Adipose tissue (tissue), 3 donors: Measurements from ENCODE around the gene EPS15. TPM values are rescaled to one million over a fixed set of nuclear protein-coding genes. Genes with fewer than 3 reads are reported as not detected.
A peak's percentile ranks its signal among the peaks of the same experiment; 100 is the strongest.
"Not testable (repeated sequence)": the region's sequence is repeated elsewhere in the genome, so short reads cannot be mapped to it uniquely, and the experiment has no call there.

Experiments
- H3K27ac ChIP-seq: one replicate; pipeline ENCODE4 v1.5.1; 2013; ENCODE audit warnings: low read depth, low read length
- WGBS, 3 donors: extraction: QIAGEN DNeasy Blood & Tissue Kit; methylation state at CpG; one replicate each; pipeline ENCODE4 v1.1.7; 2013; 5-methylcytosine and 5-hydroxymethylcytosine counted together
- polyA plus RNA-seq, 3 donors: library from polyadenylated mRNA; stranded (reverse); fragments of 200-250 nt; gene quantifications; one replicate each; pipeline ENCODE4 v1.2.3, GENCODE V29; 2013
- donor health status: healthy with polysubstance abuse.
- donor health status: Bipolar disorder and iron deficiency.
- donor health status: healthy.

EPS15 gene
- 10 to 100 TPM in 2 of 3 donors, 1 to 10 TPM in 1; 7.9 to 38.2 (median 16.1) TPM for polyA plus RNA-seq

GRCh38 chr1:51519048-51519864 lies at the start of gene EPS15:
EPS15 (minus strand) TSS chr1:51519266; CDS start chr1:51519231, 35 bp downstream.
- 1 to 2% (median 2%) methylated on average over 26 to 55 of the region's 56 CpGs for WGBS, 3 donors
- H3K27ac ChIP-seq = peak within 1 kb of the TSS; percentile 64

- 85 to 93% (median 90%) methylated on average over 7 of the region's 7 CpGs for WGBS, 3 donors
- no peak overlapping the region for H3K27ac ChIP-seq
Measured at GRCh38 chr1:51568231-51568935, 49.3 kb upstream of the EPS15 start.

DNA sequence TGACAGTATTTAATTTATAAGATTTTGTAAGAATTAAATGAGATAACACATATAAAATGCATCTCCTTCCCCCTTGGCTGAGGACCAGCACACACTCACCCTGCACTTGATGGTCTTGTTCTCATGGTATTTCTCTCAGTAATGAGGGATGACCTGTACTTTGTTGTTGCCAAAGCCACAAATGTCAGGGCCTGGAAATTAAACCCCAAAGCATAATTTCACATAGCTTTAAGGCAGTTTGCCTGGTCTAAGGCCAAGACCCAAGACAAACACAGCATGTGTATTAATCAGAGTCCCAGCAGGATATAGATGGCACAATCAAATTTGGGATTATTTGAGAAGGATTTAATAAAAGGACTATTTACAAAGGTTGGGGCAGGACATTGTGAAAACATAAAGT lies 48.6 kb upstream of the EPS15 start:
- no peak overlapping the region for H3K27ac ChIP-seq

- H3K27ac ChIP-seq = no peak overlapping the region
Measured at GRCh38 chr1:51566260-51566659, 47.2 kb upstream of the EPS15 start.

DNA sequence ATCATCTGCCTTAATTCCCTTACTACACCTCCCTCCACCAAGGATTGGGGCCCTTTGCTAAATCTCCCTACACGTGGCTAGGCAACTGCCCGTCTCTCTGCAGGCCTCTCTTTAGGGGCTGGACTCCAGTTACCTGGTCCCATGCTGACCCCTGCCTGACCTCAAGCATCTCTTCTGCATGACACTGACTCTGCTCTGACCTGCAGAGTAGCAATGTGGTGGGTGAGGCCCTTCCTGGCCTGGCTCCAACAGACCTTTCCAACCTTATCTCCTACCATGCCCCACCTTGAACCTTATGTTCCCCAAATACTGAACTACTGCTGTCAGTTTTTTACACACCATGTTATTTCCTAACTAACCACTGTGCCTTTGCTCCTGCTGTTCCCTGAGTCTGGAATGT lies 45.9 kb upstream of the EPS15 start:
- WGBS, 3 donors = 89 to 94% (median 91%) methylated on average over 2 of the region's 2 CpGs
- no peak overlapping the region for H3K27ac ChIP-seq

More at GRCh38 chr1:51566260-51566659, 47.2 kb upstream of the EPS15 start:
- 84 to 94% (median 89%) methylated on average over 3 of the region's 3 CpGs for WGBS, 3 donors

GRCh38 chr1:51564124-51564523 lies 45.1 kb upstream of the EPS15 start:
- no peak overlapping the region for H3K27ac ChIP-seq

GRCh38 chr1:51561702-51562101 lies 42.6 kb upstream of the EPS15 start:
- 89 to 97% (median 93%) methylated on average over 1 of the region's 1 CpG for WGBS, 3 donors
- no peak overlapping the region for H3K27ac ChIP-seq

GRCh38 chr1:51560895-51561294 lies 41.8 kb upstream of the EPS15 start:
- WGBS, 3 donors = 86 to 88% (median 87%) methylated on average over 8 of the region's 8 CpGs
- H3K27ac ChIP-seq = not testable (repeated sequence)

DNA sequence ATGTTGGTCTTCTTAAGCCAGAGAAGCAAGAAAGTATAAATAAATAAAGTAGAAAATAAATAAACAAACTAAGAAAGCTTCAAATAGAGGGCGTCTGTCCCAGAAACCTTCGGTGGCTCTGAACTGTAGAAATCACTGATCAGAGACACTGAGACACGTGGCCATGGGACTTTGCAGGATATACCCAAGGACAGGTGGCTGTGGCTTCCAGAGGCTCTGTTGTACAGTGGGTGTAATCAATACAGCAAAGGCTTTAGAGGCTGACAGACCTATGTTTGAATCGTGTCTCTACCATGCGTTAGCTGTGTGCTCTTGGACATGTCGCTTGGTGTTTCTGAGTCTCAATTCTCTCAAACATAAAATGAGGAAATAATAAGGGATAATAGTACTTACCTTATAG lies 41.0 kb upstream of the EPS15 start:
- WGBS, 3 donors = 78 to 87% (median 86%) methylated on average over 6 of the region's 6 CpGs
- no peak overlapping the region for H3K27ac ChIP-seq

DNA sequence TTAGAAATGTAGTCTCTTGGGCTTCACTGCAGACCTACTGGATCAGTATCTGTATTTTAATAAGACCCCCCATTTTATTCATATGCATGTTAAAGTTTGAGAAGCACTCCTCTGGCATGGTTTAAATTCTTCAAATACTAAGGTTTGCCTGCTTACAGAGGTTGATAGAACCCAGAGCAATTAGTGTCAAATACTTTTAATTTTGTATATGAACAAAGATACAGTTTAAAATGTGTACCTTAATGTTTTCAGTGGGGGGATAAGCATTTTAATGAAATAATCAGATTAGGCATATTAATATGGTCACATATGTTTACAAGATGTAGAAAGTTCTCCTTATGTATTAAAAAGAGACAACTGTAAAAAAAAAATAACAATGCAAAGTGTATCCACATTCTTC lies 40.4 kb upstream of the EPS15 start:
- no peak overlapping the region for H3K27ac ChIP-seq

GRCh38 chr1:51559064-51559500 lies 40.0 kb upstream of the EPS15 start:
- 63 to 74% (median 64%) methylated on average over 3 of the region's 3 CpGs for WGBS, 3 donors
- no peak overlapping the region for H3K27ac ChIP-seq

GRCh38 chr1:51558375-51558924 lies 39.4 kb upstream of the EPS15 start:
- H3K27ac ChIP-seq = no peak overlapping the region
- WGBS, 3 donors = 85 to 88% (median 87%) methylated on average over 5 of the region's 5 CpGs

DNA sequence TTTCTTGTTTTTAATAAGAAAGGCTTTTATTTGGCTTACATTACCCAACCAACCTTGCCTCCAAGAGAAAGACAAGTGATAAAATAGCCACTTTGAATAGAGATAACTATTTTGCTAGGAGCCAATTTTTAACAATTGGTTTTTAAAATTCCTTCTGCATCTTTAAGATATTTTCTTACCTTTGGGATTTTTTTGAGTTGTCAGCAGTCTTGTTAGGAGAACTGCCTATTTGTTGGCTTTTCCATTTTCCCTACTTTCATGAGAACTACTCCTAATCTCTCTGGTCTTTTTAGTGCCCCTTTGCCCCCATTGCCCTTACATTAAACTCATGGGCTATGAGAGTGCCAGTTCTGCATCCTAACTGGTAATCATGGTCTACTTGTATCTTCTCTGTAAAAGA lies 38.1 kb upstream of the EPS15 start:
- H3K27ac ChIP-seq = no peak overlapping the region

GRCh38 chr1:51555866-51556619 lies 37.0 kb upstream of the EPS15 start:
- 93 to 94% (median 94%) methylated on average over 4 of the region's 4 CpGs for WGBS, 3 donors
- no peak overlapping the region for H3K27ac ChIP-seq

GRCh38 chr1:51553911-51554310 lies 34.8 kb upstream of the EPS15 start:
- no peak overlapping the region for H3K27ac ChIP-seq
- 81 to 91% (median 85%) methylated on average over 3 of the region's 3 CpGs for WGBS, 3 donors

DNA sequence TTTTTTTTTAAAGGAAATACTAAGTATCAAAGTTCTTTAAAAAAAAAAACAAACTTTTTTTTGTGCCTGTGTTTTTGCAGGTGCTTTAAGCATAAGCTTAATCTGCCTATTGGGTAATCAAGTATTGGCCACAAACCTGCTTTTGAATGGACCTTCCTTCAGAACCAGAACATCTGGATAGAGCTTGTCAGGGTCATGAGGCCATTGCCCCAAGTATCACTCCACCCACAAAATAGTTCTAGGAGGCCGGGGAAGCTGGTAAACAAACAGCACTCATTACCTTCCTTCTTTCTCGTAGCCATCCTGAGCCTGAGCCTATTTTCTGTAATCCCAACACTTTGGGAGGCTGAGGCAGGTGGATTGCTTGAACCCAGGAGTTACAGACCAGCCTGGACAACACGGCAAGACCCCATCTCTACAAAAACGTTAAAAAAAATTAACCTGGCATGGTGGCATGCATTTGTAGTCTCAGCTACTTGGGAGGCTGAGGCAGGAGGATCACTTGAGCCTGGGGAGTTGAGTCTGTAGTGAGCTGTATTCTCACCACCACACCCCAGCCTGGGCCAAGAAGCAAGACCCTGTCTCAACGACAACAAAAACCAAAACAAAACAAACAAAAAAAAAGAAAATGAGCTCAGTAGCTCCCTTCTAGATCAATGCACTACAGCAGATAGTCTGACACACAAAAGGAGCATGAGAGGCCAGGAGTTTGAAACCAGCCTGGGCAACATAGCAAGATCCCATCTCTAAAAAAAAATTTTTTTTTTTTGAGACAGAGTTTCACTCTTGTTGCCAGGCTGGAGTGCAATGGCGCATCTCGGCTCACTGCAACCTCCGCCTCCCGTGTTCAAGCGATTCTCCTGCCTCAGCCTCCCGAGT lies 34.1 kb upstream of the EPS15 start:
- no peak overlapping the region for H3K27ac ChIP-seq
- WGBS, 3 donors = 92 to 94% (median 94%) methylated on average over 11 of the region's 11 CpGs

DNA sequence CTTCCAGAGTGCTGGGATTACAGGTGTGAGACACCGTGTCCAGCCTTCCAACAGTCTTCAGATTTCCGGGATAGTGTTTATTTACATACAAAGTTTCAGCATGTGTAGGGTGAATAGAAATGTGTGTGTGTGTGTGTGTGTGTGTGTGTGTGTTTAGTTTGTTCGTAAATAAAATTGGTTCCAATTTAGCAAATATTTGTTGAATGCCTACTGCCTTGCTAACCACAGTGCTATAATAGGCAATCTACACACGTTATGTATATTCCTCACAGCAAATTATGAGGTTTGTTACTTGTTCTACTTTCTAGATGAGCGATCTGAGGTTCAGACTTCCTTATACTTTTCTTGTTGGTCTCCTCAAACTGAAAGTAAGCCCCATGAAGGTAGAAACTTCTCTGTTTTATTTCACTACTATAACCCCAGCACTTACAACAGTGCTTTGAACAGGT lies 32.8 kb upstream of the EPS15 start:
- 50 to 85% (median 76%) methylated on average over 5 of the region's 5 CpGs for WGBS, 3 donors
- H3K27ac ChIP-seq = no peak overlapping the region

DNA sequence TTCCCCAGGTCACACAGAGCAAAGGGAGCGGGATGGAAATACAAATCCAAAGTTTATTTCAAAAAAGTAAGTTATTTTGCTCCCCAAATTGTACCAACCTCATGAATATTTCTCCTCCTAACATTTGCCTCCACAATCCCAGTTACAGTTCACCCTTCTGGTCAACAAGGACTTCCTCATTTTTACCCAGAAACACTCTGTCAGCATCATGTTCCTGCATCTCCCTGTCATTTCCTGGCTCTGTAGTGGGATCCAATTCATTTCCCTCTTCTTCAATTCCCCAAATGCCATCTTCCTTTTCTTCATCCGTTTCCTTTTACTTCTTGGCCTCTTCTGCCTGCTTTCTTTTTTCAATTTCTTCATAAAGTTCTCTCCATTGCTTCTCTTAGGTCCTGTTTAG lies 32.0 kb upstream of the EPS15 start:
- WGBS, 3 donors = 57 to 78% (median 60%) methylated on average over 2 of the region's 2 CpGs
- no peak overlapping the region for H3K27ac ChIP-seq
